Endothelial cell of umbilical vein (primary cell): ENCODE measurements around the gene MYOG. TPM values are rescaled to one million over a fixed set of nuclear protein-coding genes. Genes with fewer than 3 reads are reported as not detected.

ENCODE experiments used
- BruUV-seq: library from RNA; stranded (reverse); fragments of 400-500 nt; replicated peaks from 2 replicates; lab custom pipeline; 2021; lab: Mats Ljungman, UMichigan
- CTCF ChIA-PET: fragments of 300-600, 350-600 bp; sonication (Branson Sonifier 250); formaldehyde crosslinking; loops from one replicate; lab custom pipeline; 2021; ENCODE audit warnings: antibody characterized with exemption, inconsistent platforms; lab: Charles Lee
- POLR2A ChIA-PET: fragments of 300-600, 350-600 bp; sonication (Branson Sonifier 250); formaldehyde crosslinking; loops from one replicate; lab custom pipeline; 2021; ENCODE audit warnings: antibody characterized with exemption, inconsistent platforms; lab: Charles Lee
- DNase-seq: peaks from one replicate; pipeline ENCODE4 v3.0.0-alpha.2; 2011; ENCODE audit warnings: low read depth, low spot score
- FAIRE-seq: peaks from 2 replicates; lab custom pipeline; 2011; peaks lifted over from hg19 to GRCh38; lab: Jason Lieb, UNC
- H2AFZ ChIP-seq: 2 replicates; pipeline ENCODE4 v1.6.0; 2012; ENCODE audit warnings: low read depth, low read length, control low read depth, inconsistent platforms
- H3K27ac ChIP-seq: 2 replicates; pipeline ENCODE4 v1.5.1; 2011; ENCODE audit warnings: low read depth, mild to moderate bottlenecking, control low read depth, low read length, moderate library complexity; ENCODE audit not compliant: insufficient read depth
- H3K27me3 ChIP-seq, 2 experiments: 2 replicates each; pipeline versions ENCODE4 v1.6.0 to v1.6.1; 2011; ENCODE audit warnings: low read length in 2 of 2, mixed read lengths in 1 of 2; ENCODE audit not compliant: control insufficient read depth in 2 of 2, insufficient read depth in 2 of 2
- H3K36me3 ChIP-seq, 2 experiments: 2 replicates in 1 of 2; 3 replicates in 1 of 2; pipeline ENCODE4 v1.5.1; 2011; ENCODE audit warnings: low read length in 2 of 2, mild to moderate bottlenecking in 1 of 2, moderate library complexity in 1 of 2; ENCODE audit not compliant: control insufficient read depth in 2 of 2, insufficient read depth in 2 of 2; ENCODE audit errors: extremely low read depth in 1 of 2
- H3K4me1 ChIP-seq: 3 replicates; pipeline ENCODE4 v1.5.1; 2011; ENCODE audit warnings: mild to moderate bottlenecking, low read length; ENCODE audit not compliant: control insufficient read depth, insufficient read depth; ENCODE audit errors: extremely low read depth
- H3K4me2 ChIP-seq: 2 replicates; pipeline ENCODE4 v1.6.1; 2011; ENCODE audit warnings: low read length, control low read depth, mixed read lengths; ENCODE audit not compliant: insufficient read depth
- H3K4me3 ChIP-seq, 3 experiments: fragments of 200-600 bp in 1 of 3; sonication (generic), shearing (Covaris generic) in 1 of 3; replicated peaks in 1 of 3; 2 replicates each; pipeline ENCODE4 v1.5.1; 2011 to 2016; ENCODE audit warnings: control low read depth in 3 of 3, low read length in 3 of 3, mild to moderate bottlenecking in 2 of 3, inconsistent platforms in 1 of 3, low read depth in 1 of 3, moderate library complexity in 1 of 3; ENCODE audit not compliant: insufficient read depth in 1 of 3
- H3K79me2 ChIP-seq: 2 replicates; pipeline ENCODE4 v1.6.0; 2012; ENCODE audit warnings: low read length, inconsistent platforms; ENCODE audit not compliant: control insufficient read depth, insufficient read depth
- H3K9ac ChIP-seq: replicated peaks from 2 replicates; pipeline ENCODE3; 2011; ENCODE audit warnings: low read length, control low read depth; ENCODE audit not compliant: insufficient read depth; ENCODE audit errors: extremely low read depth
- H3K9me1 ChIP-seq: replicated peaks from 3 replicates; pipeline ENCODE4 v1.6.0; 2011; ENCODE audit warnings: mild to moderate bottlenecking, low read length; ENCODE audit not compliant: control insufficient read depth, insufficient read depth; ENCODE audit errors: extremely low read depth
- H3K9me3 ChIP-seq: replicated peaks from 2 replicates; pipeline ENCODE4 v1.5.1; 2012; ENCODE audit warnings: low read length, inconsistent platforms; ENCODE audit not compliant: control insufficient read depth, insufficient read depth
- H4K20me1 ChIP-seq: replicated peaks from 2 replicates; pipeline ENCODE3; 2011; ENCODE audit warnings: mild to moderate bottlenecking, low read length; ENCODE audit not compliant: control insufficient read depth, insufficient read depth; ENCODE audit errors: extremely low read depth
- CTCF ChIP-seq, 2 donors: IDR thresholded peaks; 1 replicate in 1 of 2; 2 replicates in 1 of 2; pipeline ENCODE4 v1.5.1; 2011; ENCODE audit warnings: low read length in 2 of 2, mild to moderate bottlenecking in 2 of 2, moderate library complexity in 2 of 2, control low read depth in 1 of 2, inconsistent platforms in 1 of 2, low read depth in 1 of 2; ENCODE audit not compliant: insufficient read depth in 1 of 2; ENCODE audit errors: extremely low read depth in 1 of 2
- EZH2 ChIP-seq: IDR thresholded peaks from 2 replicates; pipeline ENCODE4 v1.6.1; 2012; ENCODE audit warnings: borderline replicate concordance, low read depth, mild to moderate bottlenecking, moderate library complexity, low read length, inconsistent platforms; ENCODE audit not compliant: severe bottlenecking
- FOS ChIP-seq: IDR thresholded peaks from 2 replicates; pipeline ENCODE4 v1.6.1; 2011; ENCODE audit warnings: mild to moderate bottlenecking, low read length, moderate library complexity, borderline replicate concordance; ENCODE audit not compliant: insufficient read depth
- GATA2 ChIP-seq: IDR thresholded peaks from 2 replicates; pipeline ENCODE4 v1.7.0; 2011; ENCODE audit warnings: low read depth, mild to moderate bottlenecking, moderate library complexity, mixed read lengths, low read length; ENCODE audit not compliant: insufficient read length, insufficient read depth
- JUN ChIP-seq: IDR thresholded peaks from 2 replicates; pipeline ENCODE4 v1.6.1; 2011; ENCODE audit warnings: borderline replicate concordance, low read depth; ENCODE audit not compliant: insufficient read length, insufficient read depth
- MAX ChIP-seq: IDR thresholded peaks from 2 replicates; pipeline ENCODE4 v1.6.1; 2011; ENCODE audit not compliant: insufficient read depth, insufficient read length
- MYC ChIP-seq: IDR thresholded peaks from one replicate; pipeline ENCODE4 v1.6.1; 2011; ENCODE audit warnings: mild to moderate bottlenecking, low read depth, low read length
- POLR2A ChIP-seq: IDR thresholded peaks from 2 replicates; pipeline ENCODE4 v1.6.1; 2012; ENCODE audit warnings: low read depth, mild to moderate bottlenecking, control low read depth, low read length
- POLR2AphosphoS5 ChIP-seq: IDR thresholded peaks from 2 replicates; pipeline ENCODE4 v1.6.1; 2012; ENCODE audit warnings: low read depth, mild to moderate bottlenecking, control low read depth, low read length, moderate library complexity; ENCODE audit not compliant: insufficient read depth
- dilution Hi-C: fragments of 300-500 bp; cut with MboI; formaldehyde crosslinking; loops from one replicate; pipeline ENCODE4 v1.15.0; 2019; ENCODE audit warnings: low sequenced_read_pairs; ENCODE audit not compliant: extremely low pct_ligation_motif_present
- intact Hi-C: fragments of 100-400 bp; cut with micrococcal nuclease; formaldehyde crosslinking; loops from one replicate; pipeline ENCODE4 v1.10.0; 2022
- polyA plus RNA-seq, 4 experiments: library from polyadenylated mRNA; depleted of rRNA in 3 of 4; stranded (reverse) in 3 of 4; unstranded in 1 of 4; fragments of >200 nt; gene quantifications; 2 replicates each; pipeline versions ENCODE4 v1.2.1 to v1.2.3, GENCODE V29; 2011 to 2012; ENCODE audit warnings: missing spikeins in 1 of 4
- total RNA-seq: library from RNA; stranded (reverse); gene quantifications from 2 replicates; pipeline ENCODE4 v1.2.3, GENCODE V29; 2021

The MYOG gene
- total and polyA plus RNA-seq, 2 donors (not counting 3 experiments of a cell fraction or from before 2014, with no cell fraction given) = not detected

GRCh38 chr1:203095061-203095690, 9.4 kb upstream of the MYOG start:
- FAIRE-seq (no peak), DNase-seq (no peak)
- no peaks in the 10 kb centered on the region for H3K9me3 ChIP-seq
- H3K4me3 ChIP-seq = no peak overlapping the region
- H2AFZ ChIP-seq = no peak overlapping the region
- H4K20me1 ChIP-seq = no peaks in the 10 kb centered on the region
- no peaks in the 10 kb centered on the region for H3K79me2 ChIP-seq
- no peaks in the 10 kb centered on the region for H3K36me3 ChIP-seq
- no peaks in the 10 kb centered on the region for H3K9me1 ChIP-seq
- no peaks in the 10 kb centered on the region for H3K4me1 ChIP-seq
- no peak overlapping the region for H3K4me2 ChIP-seq
- H3K9ac ChIP-seq = no peak overlapping the region
- no TSS peak for BruUV-seq
- ChIA-PET POLR2A (interaction anchor here (0.6 kb wide), 1 partner anchor 94 kb away, joined by 4 read pairs; no protein-coding TSS in a partner anchor), CTCF (interaction anchor here (1.8 kb wide), 1 partner anchor 11 kb away, joined by 8 read pairs; no protein-coding TSS in a partner anchor)
- intact Hi-C loops (no loop called here), dilution Hi-C loops (no loop called here)
- H3K27me3 ChIP-seq = peaks cover 3 to 21% of the 10 kb centered on the region in 2 experiments
- H3K27ac ChIP-seq = no peak overlapping the region
- no peak for TF ChIP-seq EZH2
- no peak for TF ChIP-seq POLR2AphosphoS5
- no peak for TF ChIP-seq MAX

GRCh38 chr1:203093754-203094410, 8.1 kb upstream of the MYOG start:
- H3K9me3 ChIP-seq = no peaks in the 10 kb centered on the region
- no peaks in the 10 kb centered on the region for H3K79me2 ChIP-seq
- no peaks in the 10 kb centered on the region for H3K9me1 ChIP-seq
- no peak for DNase-seq
- ChIA-PET CTCF (no interaction called here), POLR2A (no interaction called here)
- no peaks in the 10 kb centered on the region for H3K36me3 ChIP-seq
- FAIRE-seq = no peak
- no peaks in the 10 kb centered on the region for H4K20me1 ChIP-seq
- peaks cover 4 to 20% of the 10 kb centered on the region in 2 experiments for H3K27me3 ChIP-seq
- no TSS peak for BruUV-seq
- H3K9ac ChIP-seq = no peak overlapping the region
- TF ChIP-seq GATA2 (no peak), POLR2AphosphoS5 (no peak), POLR2A (no peak), MAX (no peak), MYC (no peak), CTCF (IDR thresholded peaks at IDR 0.05; ENCODE audit: extremely low read depth in 1 of 2, insufficient read depth in 1 of 2, low read depth in 1 of 2, low read length in 2 of 2) (no peak), EZH2 (no peak), FOS (no peak), JUN (no peak)
- H3K27ac ChIP-seq = no peak overlapping the region
- dilution Hi-C loops = no loop called here
- H3K4me3 ChIP-seq = no peak overlapping the region
- intact Hi-C loops = no loop called here
- no peak overlapping the region for H3K4me2 ChIP-seq
- no peaks in the 10 kb centered on the region for H3K4me1 ChIP-seq
- H2AFZ ChIP-seq = no peak overlapping the region
